Measurements from ENCODE around the gene SHANK3.

Gene SHANK3

DNA sequence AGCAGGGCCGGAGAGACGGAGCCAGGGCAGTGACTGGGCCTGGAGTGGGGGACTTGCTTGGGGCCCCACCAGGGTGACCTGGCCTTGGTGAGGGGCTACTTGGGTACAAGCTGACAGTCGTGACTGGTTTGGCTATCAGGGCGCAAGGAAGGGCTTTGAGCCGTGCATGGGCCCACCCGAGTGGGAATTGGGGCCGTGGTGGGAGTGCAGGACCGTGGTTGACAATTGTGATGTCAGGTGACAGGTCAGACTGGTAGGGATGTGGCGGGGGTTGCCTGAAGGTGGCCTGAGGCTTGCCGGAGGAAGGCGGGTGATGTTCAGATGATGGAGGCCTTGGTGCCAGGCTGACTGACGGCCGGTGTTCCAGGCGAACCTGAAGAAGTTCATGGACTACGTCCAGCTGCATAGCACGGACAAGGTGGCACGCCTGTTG, 5.6 kb downstream of the SHANK3 start:
- no peak for DNase-seq (ENCODE audit: low read depth)

GRCh38 chr22:50678651-50679521, 6.3 kb downstream of the SHANK3 start:
- no peak for DNase-seq (ENCODE audit: low read depth)

GRCh38 chr22:50683086-50683993, 10.7 kb downstream of the SHANK3 start:
- no peak for DNase-seq (ENCODE audit: low read depth)

- DNase-seq (ENCODE audit: low read depth) = no peak
Observed at GRCh38 chr22:50683994-50684371, 11.4 kb downstream of the SHANK3 start.

DNA sequence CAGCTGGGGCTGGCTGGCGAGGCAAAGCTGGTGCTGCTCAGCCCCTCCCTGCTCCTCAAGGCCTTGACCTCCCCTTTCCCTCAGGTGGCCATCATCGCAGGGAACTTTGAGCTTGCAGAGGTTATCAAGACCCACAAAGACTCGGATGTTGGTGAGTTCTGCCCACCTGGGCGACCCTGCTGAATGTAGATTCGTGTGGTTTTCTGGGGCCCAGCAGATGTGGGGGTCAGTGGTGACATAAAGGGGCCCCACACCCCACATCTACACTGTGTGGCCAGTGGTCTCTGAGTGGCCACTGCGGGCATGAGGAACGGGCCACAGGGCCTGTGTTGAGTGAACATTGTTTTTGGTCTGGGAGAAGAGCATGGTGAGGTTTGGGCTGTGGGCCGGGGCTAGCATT, 11.9 kb downstream of the SHANK3 start:
- DNase-seq (ENCODE audit: low read depth) = no peak

DNA sequence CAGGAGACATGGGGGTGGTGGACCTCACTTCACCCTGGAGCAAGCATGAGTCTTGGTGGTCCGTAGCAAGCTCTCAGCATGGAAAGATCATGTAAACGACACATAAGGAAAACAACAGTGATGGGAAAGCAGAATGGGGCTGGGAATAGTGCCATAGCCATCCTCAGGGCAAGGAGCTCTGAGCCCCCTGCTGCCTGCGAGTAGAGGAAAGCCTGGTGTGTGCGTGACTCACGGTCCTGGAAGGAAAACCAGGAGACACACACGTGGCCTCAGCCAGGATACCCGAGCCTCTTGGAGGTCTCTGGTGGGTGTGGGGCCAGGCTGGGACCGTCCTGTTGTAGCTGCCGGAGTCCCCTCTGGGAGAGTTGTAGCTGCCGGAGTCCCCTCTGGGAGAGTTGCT, 12.4 kb downstream of the SHANK3 start:
- no peak for DNase-seq (ENCODE audit: low read depth)

DNA sequence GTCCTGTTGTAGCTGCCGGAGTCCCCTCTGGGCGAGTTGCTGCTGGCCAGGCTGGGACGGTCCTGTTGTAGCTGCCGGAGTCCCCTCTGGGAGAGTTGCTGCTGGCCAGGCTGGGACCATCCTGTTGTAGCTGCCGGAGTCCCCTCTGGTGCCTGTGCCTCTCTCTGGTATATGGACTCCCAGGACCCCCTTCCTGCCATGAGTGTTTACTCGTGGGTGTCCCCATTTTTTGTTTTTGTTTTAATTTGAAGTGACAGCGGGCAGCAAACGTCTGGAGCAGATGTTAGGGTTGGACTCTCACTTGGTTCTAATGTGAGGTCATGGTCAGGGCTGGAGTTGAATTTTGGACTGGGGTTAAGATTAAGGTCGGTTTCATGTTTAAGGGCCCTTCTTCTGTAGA, 14.2 kb downstream of the SHANK3 start:
- no peak for DNase-seq (ENCODE audit: low read depth)

DNA sequence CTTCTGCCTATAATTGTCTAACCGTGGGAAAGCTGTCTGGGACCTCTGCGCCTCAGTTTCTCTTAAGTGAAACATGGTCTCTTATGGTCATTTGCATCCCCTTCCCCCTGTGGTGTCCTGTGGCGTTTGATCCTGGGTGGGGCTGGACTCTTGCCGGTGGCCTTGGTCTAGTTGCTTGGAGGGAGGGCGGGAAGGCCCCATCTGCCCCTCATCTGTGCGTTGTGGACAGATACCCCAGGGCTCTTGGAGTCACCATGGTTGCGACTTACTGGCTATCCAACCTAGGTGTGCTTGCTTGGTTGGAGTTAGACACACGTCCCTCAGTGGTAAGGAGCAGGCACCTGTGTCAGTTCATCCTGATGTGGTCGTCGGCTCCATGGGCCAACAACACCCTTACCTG, 15.2 kb downstream of the SHANK3 start:
- DNase-seq (ENCODE audit: low read depth) = no peak

DNA sequence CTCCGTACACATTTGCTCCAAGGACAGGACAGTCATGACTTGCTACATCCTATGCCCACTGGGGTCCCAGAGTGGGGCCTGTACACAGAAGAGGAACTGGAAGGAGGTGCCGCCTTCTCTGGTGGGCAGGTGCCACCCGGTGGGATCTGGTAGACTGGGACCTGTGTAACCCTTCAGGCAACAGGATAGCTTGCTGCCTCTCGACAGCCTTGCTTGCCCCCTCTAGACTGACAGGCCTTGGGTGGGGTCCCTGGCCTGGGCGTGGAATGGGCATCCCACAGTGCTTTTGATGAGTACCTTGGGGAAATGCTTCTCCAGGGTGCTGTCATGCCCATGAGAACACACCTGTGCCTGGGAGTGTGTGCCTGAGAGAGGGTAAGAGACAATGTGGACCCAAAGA, 15.8 kb downstream of the SHANK3 start:
- DNase-seq (ENCODE audit: low read depth) = no peak

GRCh38 chr22:50691521-50691920, 18.9 kb downstream of the SHANK3 start:
- no peak for DNase-seq (ENCODE audit: low read depth)

- no peak for DNase-seq (ENCODE audit: low read depth)
Observed at GRCh38 chr22:50693462-50693861, 20.8 kb downstream of the SHANK3 start.

DNA sequence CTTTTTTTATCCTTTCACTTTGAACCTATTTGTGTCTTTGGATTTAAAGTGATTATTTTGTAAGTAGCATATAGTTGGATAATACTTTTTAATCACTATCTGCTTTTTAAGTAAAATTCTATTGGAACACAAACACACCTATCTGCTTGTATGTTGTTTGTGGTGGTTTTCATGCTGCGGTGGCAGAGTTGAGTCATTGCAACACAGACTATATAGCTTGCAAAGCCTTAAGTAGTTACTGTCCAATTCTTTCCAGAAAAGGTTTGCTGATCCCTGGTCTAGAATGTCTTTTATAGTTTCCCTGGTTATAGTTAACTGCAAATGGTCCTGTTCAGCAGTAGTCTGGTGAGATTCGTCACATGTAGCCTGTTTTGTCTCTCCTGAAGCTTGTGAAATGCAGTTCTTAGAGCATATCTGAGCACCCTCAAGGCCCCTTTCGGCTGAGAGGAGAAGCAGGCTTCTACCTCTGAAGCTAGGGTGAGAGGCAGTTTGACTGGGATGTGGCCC, 21.5 kb downstream of the SHANK3 start:
- DNase-seq (ENCODE audit: low read depth) = no peak

DNA sequence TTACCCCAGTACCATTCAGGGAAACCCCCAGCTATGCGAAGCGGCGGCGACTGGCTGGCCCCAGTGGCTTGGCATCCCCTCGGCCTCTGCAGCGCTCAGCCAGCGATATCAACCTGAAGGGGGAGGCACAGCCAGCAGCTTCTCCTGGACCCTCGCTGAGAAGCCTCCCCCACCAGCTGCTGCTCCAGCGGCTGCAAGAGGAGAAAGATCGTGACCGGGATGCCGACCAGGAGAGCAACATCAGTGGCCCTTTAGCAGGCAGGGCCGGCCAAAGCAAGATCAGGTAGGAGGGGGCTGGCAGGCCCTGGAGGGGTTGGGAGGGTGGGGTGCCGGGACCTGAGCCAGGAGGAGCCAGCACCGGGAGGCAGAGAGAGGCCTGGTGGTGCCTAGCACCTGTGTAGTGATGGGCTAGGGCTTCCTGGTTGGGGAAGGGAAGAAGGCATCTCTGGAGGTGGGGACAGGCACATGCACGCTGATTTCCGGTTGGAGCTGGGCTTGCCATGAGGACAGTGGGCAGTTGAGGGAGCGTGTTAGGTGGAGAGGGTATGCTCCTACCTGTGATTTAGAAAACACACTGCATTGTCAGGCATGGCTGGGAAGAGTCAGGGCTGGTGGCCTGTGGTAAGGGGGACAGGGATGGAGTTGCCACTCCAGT, 22.3 kb downstream of the SHANK3 start:
- DNase-seq (ENCODE audit: low read depth) = no peak

DNA sequence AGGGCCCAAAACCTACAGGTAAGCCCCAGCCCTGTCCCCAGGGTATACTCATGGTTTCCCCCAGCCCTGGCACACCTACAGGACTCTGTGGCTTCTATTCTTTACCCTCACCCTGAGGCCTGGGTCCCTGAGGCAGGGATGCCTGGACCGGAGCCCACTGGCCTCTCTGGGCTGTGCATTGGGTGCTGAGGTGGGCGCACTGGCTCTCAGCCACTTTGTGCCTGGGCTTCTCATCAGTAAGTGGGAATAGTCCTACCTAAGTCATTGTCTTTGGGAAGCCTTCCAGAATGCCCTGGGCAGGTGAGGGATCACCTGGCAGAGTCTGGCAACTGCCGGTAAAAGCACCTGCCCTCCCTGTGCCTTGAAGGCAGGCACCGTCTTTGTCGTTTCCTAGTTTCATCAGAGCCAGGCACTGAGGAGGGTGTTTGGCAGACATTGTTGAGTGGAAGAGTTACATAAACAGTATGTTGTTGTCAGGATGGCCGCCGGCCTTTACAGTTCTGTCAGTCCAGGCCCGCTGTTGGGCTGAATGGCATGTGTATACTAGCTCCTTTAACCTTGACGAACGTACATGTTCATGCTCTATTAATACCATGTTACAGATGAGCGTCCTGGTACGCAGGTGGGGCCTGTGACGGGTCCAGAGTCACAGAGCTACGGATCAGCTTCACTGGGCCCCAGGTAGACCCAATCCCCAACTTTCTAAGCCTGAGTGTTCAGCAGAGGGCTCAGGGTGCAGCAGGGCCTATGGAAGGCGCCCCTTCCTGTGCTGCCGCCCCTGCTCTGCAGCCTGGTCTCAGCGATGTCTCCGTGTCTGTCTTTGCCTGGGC, 23.0 kb downstream of the SHANK3 start:
- DNase-seq (ENCODE audit: low read depth) = no peak

GRCh38 chr22:50696251-50696798, 23.7 kb downstream of the SHANK3 start:
- no peak for DNase-seq (ENCODE audit: low read depth)

GRCh38 chr22:50696799-50697561, 24.4 kb downstream of the SHANK3 start:
- no peak for DNase-seq (ENCODE audit: low read depth)

GRCh38 chr22:50697667-50698506, 25.3 kb downstream of the SHANK3 start:
- DNase-seq (ENCODE audit: low read depth) = no peak

GRCh38 chr22:50698546-50698945, 25.9 kb downstream of the SHANK3 start:
- no peak for DNase-seq (ENCODE audit: low read depth)

DNA sequence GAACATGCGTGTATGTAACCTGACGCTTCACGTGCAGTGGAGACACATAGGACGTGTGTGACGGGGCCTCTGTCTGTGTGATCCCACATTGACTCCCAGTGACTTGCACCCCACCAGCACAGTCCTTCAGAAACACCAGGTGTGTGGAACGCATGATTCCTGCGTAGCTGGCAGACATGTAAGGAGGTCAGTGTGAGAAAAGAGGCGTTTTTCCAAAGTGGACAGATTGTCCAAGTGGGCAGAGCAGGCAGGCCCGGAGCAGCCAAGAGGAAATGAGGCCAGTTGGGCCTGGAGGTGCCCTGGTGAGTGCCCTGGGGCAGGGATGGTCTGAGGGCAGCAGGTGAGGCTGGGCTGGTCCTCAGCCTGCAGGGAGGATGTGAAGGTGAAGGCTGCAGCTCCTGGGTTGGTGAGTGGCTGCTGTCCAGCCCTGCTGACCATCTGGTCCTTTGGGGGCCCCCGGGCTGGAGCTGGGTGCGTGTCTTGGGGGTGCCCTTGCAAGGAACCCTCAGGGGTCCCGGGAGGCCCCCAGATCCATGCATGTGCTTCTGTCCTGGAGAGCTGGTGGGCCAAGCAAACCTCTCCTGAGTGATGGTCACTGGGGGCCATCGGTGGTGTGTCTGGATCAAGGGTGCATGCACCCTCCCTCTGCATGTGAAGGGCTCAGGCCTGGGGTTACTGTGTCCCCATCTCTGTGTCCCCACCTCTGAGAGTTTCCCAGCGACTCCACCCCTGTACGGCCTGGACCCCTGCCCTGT, 26.6 kb downstream of the SHANK3 start:
- no peak for DNase-seq (ENCODE audit: low read depth)

Data from CMK (cell line).